Putamen (tissue), 1 donor: Measurements from ENCODE around the gene AMZ1.

Source experiments
- DNase-seq: peaks from one replicate; pipeline ENCODE4 v3.0.0-alpha.2; 2016; ENCODE audit warnings: low spot score

AMZ1 gene

DNA sequence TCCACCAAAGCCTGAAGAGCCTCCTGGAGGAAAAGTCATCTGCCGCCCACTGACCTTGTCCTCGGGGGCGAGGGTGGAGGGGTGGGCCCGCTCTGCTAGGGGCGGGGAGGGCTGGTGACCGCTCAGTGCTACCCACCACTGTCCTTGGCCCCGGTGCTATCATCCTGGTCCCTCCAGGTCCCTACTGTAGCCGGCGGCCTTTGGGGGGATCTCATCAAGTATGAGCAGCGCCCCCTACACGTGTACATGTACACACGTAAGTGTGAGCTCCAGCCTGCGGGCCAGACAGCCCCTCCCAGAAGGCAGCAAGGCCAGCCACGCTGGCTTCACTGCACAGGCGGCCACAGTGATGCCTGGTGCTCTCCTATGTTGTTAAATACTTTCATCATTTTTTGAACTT is 36.7 kb upstream of the AMZ1 start:
- DNase-seq, result no peak

DNA sequence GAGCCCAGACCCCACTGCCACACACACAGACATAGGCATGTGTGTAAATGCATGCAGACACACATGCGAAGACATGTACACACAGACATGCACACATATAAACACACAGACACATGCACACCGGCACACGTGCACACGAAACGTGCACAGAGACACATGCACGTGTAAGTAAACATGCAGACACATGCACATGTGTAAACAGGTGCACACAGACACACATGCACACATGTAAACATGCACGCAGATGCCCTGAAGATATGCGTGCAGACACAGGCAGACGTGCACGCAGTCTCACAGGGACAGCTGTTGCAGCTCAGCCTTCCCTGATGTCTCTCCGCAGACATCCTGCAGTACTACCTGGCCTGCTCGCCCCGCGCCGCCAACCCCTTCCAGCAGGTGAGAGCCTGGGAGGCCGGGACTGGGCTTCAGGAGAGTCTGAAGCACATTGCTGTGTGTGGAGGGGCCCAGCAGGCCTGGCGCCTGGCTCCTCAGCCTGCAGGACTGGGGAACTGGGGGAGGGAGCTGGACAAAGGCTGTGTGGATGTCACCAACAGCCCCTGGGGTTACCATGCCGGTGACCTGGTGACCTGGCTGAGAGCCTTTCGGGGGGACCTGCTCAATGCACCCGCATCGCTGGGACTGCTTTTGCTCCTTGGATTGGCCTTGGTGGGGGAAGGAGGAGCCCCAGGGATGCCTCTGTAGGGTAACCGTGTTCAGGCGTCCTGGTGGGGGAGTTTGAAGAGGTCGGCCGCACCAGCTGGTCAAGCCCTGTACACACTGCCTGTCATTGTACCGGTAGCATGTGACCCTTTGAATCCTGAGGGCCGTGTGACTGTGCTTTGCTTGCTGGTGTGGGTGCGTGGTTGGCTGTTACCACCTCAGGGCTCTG is 35.9 kb upstream of the AMZ1 start:
- DNase-seq, result no peak

DNA sequence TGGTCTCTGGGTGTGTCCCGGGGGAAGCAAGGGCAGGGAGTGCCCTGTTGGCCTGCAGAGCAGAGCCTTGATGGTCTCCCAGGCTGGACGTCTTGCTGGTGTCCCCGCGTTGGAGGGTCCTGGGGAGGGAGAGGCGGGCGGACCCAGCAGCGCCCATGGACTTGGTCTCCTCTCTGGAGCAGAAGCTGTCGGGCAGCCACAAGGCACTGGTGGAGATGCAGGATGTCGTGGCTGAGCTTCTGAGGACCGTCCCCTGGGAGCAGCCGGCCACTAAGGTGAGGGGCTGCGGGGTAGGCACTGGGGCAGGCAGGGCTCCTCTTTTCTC is 35.3 kb upstream of the AMZ1 start:
- DNase-seq, result no peak

DNA sequence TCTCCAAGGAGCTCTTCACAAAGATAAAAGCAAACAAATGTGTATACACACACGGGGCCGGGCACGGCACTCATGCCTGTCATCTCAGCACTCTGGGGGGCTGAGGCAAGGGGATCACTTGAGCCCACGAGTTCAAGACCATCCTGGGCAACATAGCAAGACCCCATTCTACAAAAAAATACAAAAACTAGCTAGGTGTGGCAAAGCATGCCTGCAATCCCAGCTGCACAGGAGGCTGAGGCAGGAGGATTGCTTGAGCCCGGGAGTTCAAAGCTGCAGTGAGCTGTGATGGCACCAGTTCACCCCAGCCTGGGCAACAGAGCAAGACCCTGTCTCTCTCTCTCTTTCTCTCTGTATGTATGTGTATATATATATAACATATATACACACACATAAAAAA is 33.9 kb upstream of the AMZ1 start:
- no peak for DNase-seq

DNA sequence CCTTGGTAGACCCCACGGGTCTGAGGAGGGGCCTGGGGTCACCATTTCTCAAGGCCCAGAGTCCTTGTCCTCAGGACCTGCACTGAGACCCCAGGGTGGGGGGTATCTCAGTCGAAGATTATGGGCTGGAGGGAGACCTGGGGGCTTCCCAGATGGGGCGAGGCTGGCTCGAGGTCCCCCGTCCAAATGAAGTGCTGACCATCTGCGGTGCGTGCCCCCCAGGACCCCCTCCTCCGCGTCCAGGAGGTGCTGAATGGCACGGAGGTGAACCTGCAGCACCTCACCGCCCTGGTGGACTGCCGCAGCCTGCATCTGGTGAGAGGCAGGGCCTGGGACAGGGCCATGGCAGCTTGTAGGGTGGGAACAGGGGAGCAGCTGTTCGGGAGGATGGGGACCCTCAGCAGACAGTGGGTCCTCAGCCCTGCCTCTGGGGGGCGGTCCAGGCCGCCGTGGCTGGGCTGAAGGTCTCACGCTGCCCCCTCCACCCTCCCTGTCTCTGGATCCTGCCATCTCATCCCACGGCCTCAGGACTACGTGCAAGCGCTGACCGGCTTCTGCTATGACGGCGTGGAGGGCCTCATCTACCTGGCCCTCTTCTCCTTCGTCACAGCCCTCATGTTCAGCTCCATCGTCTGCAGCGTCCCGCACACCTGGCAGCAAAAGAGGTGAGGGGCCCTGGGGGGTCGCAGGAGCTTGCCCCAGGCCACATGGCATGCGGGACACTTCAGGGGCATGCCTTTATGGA is 32.0 kb upstream of the AMZ1 start:
- DNase-seq, result no peak

DNA sequence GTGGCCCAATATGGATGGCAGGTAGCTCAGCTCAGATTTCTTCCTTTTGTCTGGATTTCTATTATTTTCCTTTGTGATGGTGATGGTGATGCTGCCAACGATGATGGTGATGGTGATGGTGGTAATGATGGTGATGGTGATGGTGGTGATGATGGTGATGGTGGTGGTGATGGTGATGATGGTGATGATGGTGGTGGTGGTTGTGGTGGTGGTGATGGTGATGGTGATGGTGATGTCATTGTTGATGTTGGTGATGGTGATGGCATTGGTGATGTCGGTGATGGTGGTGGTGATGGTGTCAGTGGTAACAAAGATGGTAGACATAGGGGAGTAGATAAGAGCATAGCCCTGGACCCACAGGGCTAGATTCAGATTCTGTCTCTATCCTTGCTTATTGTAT is 30.8 kb upstream of the AMZ1 start:
- no peak for DNase-seq

DNA sequence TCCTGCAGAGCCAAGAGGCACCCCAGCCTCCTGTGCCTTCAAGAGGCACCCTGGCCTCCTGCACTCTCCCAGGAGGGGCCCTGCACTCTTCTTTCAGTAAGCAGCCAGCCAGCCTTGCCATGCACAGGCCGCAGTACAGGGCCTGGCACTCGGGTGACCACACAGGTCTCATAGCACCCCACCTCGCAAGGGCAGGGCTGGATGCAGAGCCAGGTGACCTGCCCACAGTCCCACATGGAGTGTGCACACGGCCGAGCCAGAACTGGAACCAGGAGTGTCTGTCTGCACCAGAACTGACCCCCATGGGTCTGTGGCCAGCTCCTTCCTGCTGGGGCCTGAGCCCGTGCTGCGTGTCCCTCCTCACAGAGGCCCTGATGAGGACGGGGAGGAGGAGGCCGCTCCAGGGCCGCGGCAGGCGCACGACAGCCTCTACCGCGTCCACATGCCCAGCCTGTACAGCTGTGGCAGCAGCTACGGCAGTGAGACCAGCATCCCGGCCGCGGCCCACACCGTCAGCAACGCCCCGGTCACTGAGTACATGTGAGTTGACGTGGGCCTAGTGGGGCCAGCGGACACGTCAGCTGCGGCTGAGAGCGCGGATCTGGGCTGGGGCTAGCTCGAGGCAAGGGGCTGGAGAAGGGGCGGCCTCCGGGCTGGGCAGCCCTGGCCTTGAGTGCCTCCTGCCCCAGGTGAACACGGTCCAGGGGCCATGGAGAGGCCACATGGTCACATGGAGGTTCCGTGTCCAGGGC is 29.9 kb upstream of the AMZ1 start:
- no peak for DNase-seq

DNA sequence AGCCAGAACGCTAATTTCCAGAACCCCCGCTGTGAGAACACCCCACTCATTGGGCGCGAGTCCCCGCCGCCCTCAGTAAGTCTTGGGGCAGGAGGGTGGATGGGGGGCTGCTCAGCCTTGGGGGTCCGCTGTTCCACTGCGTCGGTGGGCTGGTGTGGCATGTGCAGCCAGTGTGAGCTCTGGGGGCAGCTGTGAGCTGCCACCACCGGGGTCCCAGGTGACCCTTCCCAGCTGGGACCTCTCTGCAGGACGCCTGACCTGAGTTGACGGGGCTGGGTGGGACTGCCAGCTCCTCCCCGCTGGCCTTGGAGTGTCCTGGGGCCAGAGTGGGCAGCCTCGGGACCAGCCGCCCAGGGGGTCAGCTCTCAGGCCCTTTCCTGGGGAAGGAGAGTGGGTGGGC is 29.1 kb upstream of the AMZ1 start:
- DNase-seq, result no peak

DNA sequence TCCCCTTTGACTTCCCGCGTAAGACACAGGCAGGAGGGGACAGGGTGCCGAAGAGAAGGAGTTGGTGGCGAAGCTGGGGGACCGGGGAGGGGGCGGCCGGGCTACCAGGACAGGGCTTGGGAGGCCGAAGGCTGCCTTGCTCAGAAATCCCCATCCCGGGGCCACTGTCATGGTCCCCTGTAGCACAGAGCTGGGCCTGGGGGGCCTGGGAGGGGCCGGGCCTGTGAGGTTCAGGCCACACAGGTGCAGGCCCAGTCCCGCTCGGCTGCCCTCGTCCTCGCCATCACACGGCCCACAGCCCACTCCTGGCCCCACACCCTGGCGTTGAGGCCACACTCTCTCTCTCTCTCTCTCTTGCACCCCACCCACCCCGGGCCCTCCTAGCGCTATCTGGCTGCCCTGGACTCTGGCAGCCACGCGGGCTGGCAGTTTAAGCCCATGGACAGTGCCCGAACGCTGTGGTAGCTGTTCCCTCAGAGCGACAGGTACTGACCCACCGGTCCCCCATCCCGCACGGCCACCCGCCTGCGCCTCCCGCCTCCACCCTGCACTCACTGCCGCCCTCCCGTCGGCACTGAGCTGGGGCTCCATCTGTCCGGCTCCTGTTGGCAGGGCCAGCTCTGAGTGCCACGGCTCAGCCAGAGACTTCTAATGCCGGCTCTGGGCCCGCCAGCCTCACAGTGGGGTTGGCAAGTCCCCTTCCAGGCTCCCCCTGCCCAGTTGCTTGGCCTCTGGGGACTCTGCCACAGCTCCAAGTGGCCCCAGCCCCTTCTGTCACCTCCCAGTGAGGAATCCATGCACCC is 28.2 kb upstream of the AMZ1 start:
- DNase-seq, result no peak

DNA sequence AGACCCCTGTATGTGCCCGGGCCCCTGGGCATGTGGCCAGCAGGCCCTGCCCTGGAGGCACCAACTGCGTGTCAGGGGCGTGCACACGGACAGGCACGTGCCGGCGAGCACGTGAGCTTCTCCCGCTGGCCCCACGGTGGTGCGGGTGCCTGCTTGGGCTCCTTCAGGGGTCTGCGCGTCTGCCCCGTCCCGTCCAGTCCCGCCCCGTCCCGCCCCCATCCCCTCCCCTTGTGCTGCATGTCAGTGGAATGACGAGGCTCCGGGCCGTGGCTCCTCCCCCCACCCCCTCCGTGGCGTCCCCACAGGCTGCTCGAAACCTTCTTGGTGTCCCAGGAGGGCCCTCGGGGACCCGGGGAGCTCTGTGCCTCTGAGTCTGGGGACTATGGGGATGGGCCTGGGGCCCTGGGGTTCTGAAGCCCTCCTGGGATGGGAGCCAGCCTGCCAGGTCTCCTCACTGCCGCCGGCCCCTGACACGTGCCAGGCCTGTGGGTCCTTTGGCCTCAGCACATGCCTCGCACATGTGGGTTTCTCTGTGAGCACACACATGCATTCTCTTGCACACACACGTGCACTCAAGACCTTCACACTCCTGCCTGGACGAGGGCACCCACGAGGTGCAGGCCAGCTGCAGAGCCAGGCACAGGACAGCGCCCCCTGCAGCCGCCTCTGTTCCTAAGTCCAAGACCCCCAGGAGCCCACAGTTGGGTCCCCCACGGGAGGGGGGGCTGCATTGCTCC is 27.5 kb upstream of the AMZ1 start:
- no peak for DNase-seq

DNA sequence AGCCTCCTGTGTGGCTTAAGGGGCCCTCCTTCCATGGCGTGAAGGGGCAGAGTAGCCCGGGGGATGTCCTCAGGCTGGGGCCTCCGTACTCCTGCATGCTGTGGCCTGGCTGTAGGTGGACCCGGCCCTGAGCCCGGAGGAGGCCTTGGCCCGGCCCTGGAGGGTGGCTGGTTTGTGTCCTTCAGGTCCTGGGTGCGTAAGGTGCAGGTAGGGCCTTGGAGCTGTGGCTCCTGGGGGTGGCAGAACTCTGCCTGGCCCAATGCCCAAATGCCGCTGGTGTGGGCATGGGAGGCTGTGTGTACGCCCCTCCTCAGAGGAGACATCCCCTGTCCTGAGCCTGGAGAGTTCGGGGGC is 26.9 kb upstream of the AMZ1 start:
- no peak for DNase-seq

DNA sequence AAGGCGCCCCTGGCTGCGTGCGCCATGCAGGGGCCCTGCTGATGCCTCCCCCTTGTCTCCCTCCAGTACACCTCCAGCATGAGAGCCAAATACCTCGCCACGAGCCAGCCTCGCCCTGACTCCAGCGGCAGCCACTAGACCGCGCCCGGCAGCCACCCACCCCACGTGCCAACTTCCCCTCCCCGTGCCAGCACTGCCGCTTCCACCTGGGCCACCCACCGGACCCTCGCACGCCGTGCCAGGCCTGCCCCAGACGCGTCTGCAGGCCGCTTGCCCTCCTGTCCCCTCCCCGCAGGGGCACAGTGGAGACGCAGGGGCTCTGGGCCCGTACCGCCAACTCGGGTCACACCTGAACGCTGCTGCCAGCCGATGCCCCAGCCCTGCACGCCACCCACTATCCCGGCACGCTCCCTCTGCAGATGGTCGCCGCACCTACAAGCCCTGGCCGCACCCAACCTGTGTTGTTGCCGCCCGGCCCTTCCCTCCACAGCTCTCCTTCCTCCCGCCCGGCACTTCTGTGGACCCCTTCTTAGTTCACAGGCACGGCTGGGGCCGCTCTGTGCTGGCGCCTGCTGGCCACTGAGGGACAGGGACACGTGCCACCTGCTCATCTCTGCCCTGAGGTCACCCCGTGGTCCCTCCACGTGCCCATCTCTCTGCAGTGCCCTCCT is 26.3 kb upstream of the AMZ1 start:
- DNase-seq, result no peak

DNA sequence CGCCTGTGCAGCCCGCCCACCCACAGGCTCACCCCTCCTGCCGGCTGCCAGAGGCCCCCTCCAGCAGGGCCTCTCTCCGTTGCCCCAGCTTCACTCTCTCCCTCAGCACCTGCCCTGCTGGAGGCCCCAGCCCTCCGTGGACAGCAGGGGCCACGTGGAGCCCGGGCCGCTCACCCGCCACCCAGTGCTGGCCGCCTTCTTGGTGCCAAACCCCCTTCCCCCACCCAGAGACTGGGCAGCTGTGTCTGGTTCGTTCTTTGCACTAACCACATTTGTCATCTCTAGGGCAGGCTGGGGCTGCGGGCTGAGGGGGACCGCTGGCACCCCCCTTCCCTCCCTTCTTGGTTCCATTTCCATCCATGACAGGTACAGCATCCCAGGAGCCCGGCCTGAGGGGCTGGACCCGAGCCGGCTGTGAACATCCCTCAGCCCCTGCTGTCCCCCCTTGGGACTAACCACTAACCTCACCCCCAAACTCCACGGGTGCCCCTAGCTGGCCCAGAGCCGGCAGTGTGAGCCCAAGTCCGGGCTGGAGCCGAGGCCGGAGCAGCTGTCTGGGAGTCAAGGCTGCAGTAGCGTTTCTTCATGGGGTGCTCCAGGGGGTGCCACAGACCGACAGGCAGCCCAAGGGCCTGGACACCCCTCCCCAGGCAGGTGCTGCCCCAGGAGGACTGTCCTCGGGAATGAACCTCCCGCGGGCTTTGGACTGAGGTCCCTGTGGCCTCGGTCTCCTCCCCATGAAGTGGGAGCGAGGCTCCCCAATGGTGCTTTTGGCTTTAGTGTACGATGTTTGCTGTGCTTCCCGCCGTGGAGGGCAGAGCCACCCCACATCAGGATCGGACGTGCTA is 25.5 kb upstream of the AMZ1 start:
- no peak for DNase-seq

DNA sequence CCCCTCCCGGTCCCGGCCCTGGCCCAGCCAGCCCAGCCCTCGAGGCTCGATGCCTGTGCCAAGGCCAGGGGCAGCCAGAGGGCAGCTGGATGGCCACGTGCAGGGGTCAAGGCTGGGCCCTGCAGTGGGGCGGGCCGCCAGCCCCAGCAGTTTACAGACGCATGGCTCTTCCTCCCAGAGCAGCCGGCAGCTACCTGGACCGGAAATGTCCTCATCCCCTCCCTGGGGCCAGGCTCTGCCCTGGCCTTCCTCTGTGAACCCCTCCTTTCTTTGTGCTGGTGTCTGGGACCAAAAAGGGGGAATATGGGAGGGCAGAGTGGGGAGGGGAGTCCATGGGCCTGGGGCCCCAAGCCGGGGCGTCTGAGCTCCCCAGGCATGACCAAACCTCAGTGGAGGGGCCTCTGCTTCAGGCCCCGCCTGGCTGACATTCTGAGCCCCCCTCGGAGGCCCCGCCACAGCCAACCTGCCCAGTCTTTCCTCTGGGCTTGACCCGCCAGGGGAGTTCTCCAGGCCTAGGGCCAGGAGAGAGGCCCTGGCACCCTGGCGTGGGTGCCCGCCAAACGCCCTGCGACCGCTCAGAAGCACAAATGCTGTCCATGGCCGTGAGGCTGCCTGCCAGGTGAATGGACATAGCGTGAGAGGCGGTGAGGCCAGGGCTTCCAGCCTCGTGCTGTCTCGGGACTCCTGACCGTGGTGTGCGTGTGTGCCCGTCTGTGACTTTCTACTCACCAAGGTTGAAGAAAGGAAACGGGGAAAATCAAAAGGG is 24.7 kb upstream of the AMZ1 start:
- DNase-seq, result no peak

DNA sequence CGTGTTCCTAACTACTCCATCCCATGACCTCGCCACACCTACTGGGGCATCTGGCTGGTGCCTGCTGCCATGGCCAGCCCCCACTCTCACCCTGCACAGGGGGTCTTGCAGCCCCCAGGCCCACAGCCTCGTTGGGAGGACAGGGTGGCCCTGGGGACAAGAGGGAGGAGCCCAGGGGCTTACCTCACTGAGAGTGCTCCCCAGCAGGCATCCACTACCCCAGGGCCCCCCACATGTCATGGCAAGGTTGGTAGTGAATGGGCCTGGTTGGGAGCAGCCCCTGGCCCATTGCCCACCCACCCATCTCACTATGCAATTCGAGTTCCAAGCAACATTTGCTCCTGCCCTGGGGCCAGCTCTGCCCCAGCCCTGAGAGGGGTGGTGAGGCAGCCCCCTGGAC is 24.0 kb upstream of the AMZ1 start:
- no peak for DNase-seq

DNA sequence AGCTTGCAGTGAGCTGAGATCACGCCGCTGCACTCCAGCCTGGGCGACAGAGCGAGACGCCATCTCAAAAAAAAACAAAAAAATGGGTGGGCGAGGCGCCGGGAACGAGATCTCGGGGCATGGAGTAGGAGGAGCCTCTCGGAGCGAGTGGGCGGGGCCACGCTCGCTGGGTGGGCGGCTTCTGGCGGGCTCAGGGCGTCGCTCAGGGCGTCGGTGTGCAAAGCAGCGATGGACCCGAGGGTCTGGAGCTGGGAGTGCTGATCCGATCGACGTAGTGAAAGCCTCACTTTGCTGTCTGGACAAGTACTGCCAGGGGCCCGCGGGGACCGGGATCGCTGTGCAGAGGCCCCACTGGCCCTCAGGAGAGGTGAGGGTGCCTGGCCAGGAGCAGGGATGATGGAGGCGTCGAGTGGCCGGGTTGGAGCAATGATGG is 22.6 kb upstream of the AMZ1 start:
- DNase-seq, result no peak

DNA sequence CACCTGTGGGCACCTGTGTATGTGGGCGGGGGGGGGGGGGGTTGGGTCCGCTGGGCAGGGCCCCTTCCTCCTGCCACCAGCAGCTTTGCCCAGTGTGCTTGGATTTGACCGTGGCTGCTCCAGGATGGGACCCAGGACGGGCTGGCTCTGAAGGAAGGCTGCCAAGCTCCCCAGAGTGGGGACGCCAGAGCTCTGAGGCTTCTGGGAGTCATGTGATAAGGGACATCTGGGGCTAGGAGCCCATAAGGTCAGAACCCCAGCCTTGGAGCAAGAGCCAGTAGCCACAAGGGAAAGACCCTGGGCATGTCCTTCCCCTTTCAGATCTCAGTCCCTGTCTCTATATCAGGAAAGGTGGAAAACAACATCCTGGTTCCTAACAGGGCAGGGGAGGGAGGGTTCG is 21.8 kb upstream of the AMZ1 start:
- no peak for DNase-seq

DNA sequence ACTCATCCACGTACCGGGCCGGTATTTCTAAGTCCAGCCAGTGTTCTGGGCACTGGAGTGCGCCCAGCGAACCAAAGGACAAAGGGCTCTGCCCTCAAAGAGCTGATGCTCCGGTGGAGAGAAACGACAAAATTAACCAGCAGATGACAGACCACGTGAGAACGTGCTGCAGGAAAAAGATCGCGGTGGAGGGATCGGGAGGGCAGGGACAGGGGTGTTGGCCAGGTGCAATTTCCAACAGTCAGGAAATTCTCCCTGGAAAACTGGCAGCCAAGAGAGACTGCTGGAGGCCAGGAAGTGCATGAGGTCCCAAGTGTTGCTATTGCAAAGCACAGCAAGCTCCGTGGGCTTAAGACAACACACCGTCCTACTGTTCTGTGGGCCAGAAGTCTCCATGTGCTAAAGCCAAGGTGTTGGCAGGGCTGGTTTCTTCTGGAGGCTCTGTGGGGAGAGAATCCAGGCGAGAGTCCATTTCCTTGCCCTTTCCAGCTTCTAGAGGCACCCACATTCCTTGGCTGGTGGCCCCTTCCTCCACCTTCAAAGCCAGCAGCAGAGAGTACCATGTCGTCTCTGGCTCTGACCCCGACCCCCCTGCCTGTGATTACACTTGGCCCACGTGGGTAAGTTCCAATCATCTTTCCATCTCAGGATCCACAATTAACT is 21.3 kb upstream of the AMZ1 start:
- no peak for DNase-seq

DNA sequence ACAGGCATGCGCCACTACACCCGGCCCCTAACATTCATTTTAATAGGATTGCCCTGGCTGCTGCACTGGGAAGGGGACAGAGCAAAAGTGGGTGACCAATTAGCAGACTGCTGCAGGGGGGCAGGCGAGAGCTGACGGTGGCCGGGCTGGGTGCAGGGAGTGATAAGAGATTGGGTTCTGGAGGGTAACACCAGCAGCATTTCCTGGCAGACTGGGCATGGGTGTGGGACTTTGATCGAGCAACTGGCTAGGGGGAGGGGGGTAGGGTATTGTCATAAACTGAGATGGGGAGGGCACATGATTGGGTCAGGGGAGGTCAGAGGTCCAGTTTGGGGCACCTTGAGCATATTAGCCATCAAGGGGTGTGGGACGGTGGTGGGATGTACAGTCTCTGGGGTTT is 20.2 kb upstream of the AMZ1 start:
- no peak for DNase-seq
